Heart left ventricle (tissue), 16 donors: ENCODE results near the gene KLHL7. TPM values are rescaled to one million over a fixed set of nuclear protein-coding genes. Genes with fewer than 3 reads are reported as not detected.

Experiments
- ATAC-seq, 4 donors: fragments of 200-7000 bp; cut with Tn5 transposase; one replicate each; pipeline ENCODE4 v1.9.1; 2020 to 2022; ENCODE audit warnings: moderate library complexity in 4 of 4, mild to moderate bottlenecking in 3 of 4, moderate number of reproducible peaks in 1 of 4
- DNase-seq, 5 donors: peaks; one replicate each; pipeline ENCODE4 v3.0.0-alpha.2; 2020
- H3K27ac ChIP-seq, 12 donors: fragments of 200-600 bp; sonication (generic) in 4 of 12; one replicate each; pipeline versions ENCODE4 v1.5.0 to v1.8.0; 2016 to 2022; ENCODE audit warnings: mild to moderate bottlenecking in 2 of 12
- H3K27me3 ChIP-seq, 9 donors: fragments of 200-600 bp; sonication (generic) in 2 of 9; one replicate each; pipeline versions ENCODE4 v1.5.1 to v1.8.0; 2016 to 2022; ENCODE audit warnings: mild to moderate bottlenecking in 3 of 9
- H3K36me3 ChIP-seq, 9 donors: fragments of 200-600 bp; sonication (generic) in 2 of 9; one replicate each; pipeline versions ENCODE4 v1.5.0 to v1.8.0; 2018 to 2022; ENCODE audit warnings: mild to moderate bottlenecking in 2 of 9
- H3K4me1 ChIP-seq, 12 donors: fragments of 200-600 bp; sonication (generic) in 4 of 12; one replicate each; pipeline versions ENCODE4 v1.5.0 to v1.8.0; 2016 to 2022; ENCODE audit warnings: mild to moderate bottlenecking in 3 of 12
- H3K4me3 ChIP-seq, 12 donors: fragments of 200-600 bp; sonication (generic) in 4 of 12; one replicate each; pipeline versions ENCODE4 v1.5.0 to v1.8.0; 2017 to 2022; ENCODE audit warnings: mild to moderate bottlenecking in 9 of 12, moderate library complexity in 4 of 12
- H3K9me3 ChIP-seq, 12 donors: fragments of 200-600 bp; sonication (generic) in 4 of 12; one replicate each; pipeline versions ENCODE4 v1.5.0 to v1.8.0; 2016 to 2022; ENCODE audit warnings: mild to moderate bottlenecking in 1 of 12
- POLR2A ChIP-seq, 2 donors: fragments of 450-650 bp; IDR thresholded peaks; one replicate each; pipeline ENCODE4 v1.6.1; 2017; ENCODE audit warnings: antibody characterized with exemption in 2 of 2, mild to moderate bottlenecking in 2 of 2, moderate library complexity in 2 of 2
- WGBS, 4 donors: extraction: QIAGEN DNeasy Blood & Tissue Kit in 2 of 4; methylation state at CpG; one replicate each; pipeline versions ENCODE4 v1.1.5 to v1.1.7; 2013 to 2018; 5-methylcytosine and 5-hydroxymethylcytosine counted together
- intact Hi-C, 10 donors: fragments of 100-400 bp; cut with DNase I; formaldehyde crosslinking; loops; one replicate each; pipeline versions ENCODE4 v1.11.1 to v1.14.2; 2022
- polyA plus RNA-seq, 2 donors: library from polyadenylated mRNA; stranded (reverse); fragments of 200-250 nt; gene quantifications; one replicate each; pipeline ENCODE4 v1.2.3, GENCODE V29; 2013
- total RNA-seq, 9 donors: library from RNA; depleted of rRNA in 2 of 9; stranded (reverse); fragments of >200 nt in 2 of 9; fragmentation: NEBNext Ultra II Directional in 3 of 9; extraction: Animal tissue kit (Norgen Biotek cat#: 25700) in 3 of 9; gene quantifications; one replicate each; pipeline versions ENCODE4 v1.1.0 to v1.2.4, GENCODE V29; 2016 to 2023
- TF ChIP-seq, protein P1 (sequence below), 12 donors: fragments of 200-600 bp; sonication (generic) in 4 of 12; IDR thresholded peaks; one replicate each; pipeline versions ENCODE4 v1.5.0 to v1.8.0; 2018 to 2022; ENCODE audit warnings: antibody characterized with exemption in 12 of 12, mild to moderate bottlenecking in 5 of 12
- donor health status: ischemic (EF 13 %, LVEDD 7.1; RV severe dilation, severe dysfunction).
- donor health status: healthy with polysubstance abuse.
- donor health status: DM: no; HTN: yes; CAD: no.
- donor health status: DM: no; HTN: no; CAD: no.
- donor health status: ischemic (EF 25% LVEDD 6.9; RV normal size, moderate dysfunction).
- donor health status: ischemic (EF 25% LVEDD 5.7; RV mildly dilated, moderate dysfunction).
- donor health status: healthy.
- donor health status: DM: yes; HTN: yes; CAD: no.
- donor health status: ischemic (EF 35%, LVEDD 5.7; RV mildly dilated, moderate dysfunction).
- donor health status: nonischemic (EF 11% LVEDD 7.7; RV severe dilation, severe dysfunction).
- donor health status: DM: yes; HTN: yes; CAD: no.
- donor health status: PGD.
- donor health status: ischemic (EF 29% LVEDD 5.4; RV normal size, mild dysfunction).
- donor health status: nonischemic (EF 23%, LVEDD 6.1; RV moderate dilation, normal function).

The KLHL7 gene
- total and polyA plus RNA-seq, 11 donors = 48.0 to 159 (median 108) TPM

DNA sequence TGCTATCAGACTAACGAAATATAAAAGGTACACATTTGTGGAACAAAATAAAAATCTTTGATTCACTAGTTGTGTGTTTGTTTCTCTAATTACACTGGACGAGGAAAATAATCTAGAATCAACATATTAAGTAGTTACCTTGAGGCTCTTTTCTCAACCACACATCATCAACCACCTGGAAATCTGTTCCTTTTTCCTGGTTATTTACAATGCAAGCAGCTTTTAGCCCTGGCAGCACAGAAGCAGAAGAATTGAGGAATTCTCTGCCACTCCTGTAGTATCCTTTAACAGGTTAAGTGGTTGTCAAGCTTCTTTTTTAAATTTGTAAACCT is 100.0 kb downstream of the KLHL7 start:
- no peak for DNase-seq
- Histone ChIP-seq H3K4me1 (peaks cover 0 to 16% (median under 1%) of the 10 kb centered on the region in 12 donors), H3K36me3 (peaks cover 0 to 19% (median 15%) of the 10 kb centered on the region in 9 donors), H3K27ac (peak overlapping the region in 3 of 12 donors; percentile 13 to 54 (median 47)), H3K9me3 (no peaks in the 10 kb centered on the region), H3K4me3 (peak overlapping the region in 9 of 12 donors; percentile 34 to 53 (median 41)), H3K27me3 (no peaks in the 10 kb centered on the region)
- TF ChIP-seq, protein P1, sequence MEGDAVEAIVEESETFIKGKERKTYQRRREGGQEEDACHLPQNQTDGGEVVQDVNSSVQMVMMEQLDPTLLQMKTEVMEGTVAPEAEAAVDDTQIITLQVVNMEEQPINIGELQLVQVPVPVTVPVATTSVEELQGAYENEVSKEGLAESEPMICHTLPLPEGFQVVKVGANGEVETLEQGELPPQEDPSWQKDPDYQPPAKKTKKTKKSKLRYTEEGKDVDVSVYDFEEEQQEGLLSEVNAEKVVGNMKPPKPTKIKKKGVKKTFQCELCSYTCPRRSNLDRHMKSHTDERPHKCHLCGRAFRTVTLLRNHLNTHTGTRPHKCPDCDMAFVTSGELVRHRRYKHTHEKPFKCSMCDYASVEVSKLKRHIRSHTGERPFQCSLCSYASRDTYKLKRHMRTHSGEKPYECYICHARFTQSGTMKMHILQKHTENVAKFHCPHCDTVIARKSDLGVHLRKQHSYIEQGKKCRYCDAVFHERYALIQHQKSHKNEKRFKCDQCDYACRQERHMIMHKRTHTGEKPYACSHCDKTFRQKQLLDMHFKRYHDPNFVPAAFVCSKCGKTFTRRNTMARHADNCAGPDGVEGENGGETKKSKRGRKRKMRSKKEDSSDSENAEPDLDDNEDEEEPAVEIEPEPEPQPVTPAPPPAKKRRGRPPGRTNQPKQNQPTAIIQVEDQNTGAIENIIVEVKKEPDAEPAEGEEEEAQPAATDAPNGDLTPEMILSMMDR (IDR thresholded peaks at IDR 0.05) = no peak
- ATAC-seq = no peak
- WGBS, 4 donors = 80 to 97% (median 94%) methylated on average over 2 of the region's 2 CpGs
- intact Hi-C loops = loop anchor here in 2 of 10 donors (5.0 kb wide), 2 partner anchors 37 to 42 kb away; partner anchors contain the start of gene GPNMB (in 1 of the 2)

DNA sequence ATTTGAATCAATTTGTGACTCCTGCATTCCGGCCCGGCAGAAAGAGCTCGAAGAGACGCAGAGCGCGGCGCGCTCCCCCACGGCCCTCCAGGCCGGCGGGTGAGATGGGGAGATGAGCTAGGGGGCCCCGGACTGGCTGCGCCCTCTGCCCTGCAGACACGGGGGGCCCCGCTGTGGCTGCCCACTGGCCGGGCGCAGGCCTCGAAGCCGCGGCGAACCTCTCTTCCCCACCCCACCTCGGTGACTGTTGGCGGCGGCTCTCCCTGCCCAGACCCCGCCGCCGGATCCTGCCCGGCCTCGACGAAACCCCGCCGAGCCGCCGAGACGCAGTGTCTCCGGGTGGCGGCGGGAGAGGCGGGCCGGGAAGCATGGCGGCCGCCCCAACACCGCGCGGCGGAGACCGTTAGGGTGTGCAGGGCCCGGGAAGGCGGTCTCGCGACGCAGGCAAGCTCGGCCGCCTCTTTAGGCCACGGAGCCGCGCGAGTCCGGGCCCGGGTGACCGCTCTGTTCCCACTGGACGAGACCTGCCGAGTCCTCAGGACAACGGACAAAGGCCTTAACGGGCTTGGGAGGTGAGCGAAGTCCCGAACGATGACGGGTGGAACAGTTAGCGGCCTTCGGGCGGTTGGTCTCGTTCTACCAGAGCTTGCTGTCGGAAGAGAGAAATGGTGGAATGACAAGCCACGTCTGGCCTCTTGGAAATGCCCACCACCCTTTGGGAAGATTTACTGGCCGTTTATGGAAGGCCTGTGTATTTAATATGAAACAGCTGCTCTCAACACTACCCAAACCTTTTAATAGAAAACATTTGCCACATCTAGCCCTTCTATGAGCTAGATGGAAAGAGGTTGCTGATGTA is 100.6 kb downstream of the KLHL7 start:
- H3K36me3 ChIP-seq = peaks cover 0 to 14% (median 9%) of the 10 kb centered on the region in 9 donors
- peak in 3 of 4 donors; percentile 47 to 82 (median 78) for ATAC-seq
- 19 to 50% (median 33%) methylated on average over 31 to 76 of the region's 76 CpGs for WGBS, 4 donors
- H3K9me3 ChIP-seq = no peaks in the 10 kb centered on the region
- H3K4me3 ChIP-seq = peak overlapping the region in 9 of 12 donors; percentile 34 to 53 (median 41)
- no peaks in the 10 kb centered on the region for H3K27me3 ChIP-seq
- DNase-seq = peak in 2 of 5 donors; percentile 42 to 68
- intact Hi-C loops = loop anchor here in 2 of 10 donors (5.0 kb wide), 2 partner anchors 36 to 41 kb away; partner anchors contain the start of gene GPNMB (in 1 of the 2)
- peak overlapping the region in 6 of 12 donors; percentile 11 to 79 (median 34) for H3K27ac ChIP-seq
- TF ChIP-seq, protein P1 (IDR thresholded peaks at IDR 0.05) = no peak
- TF ChIP-seq POLR2A (IDR thresholded peaks at IDR 0.05) = no peak
- H3K4me1 ChIP-seq = peaks cover 0 to 21% (median 0%) of the 10 kb centered on the region in 12 donors

DNA sequence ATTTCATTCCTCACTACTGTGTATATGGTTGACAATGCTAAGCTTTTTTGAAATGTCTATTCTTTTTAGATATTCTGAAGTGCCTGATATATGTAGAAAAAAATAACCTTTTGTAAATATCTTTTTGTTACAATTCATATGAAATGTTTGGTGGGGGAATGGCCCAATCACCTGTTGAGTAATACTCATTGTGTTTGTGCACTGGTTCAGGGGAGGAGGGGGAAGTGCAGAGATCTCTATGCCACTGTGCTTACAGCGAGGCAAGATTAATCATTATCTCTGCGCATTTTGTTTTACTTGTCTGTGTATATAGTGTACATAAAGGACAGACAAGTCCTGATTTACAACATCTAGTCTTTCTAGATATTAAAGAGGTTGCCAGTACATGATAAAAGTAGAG is 101.4 kb downstream of the KLHL7 start:
- DNase-seq = no peak
- no peaks in the 10 kb centered on the region for H3K27me3 ChIP-seq
- intact Hi-C loops = loop anchor here in 2 of 10 donors (5.0 kb wide), 2 partner anchors 35 to 40 kb away; partner anchors contain the start of gene GPNMB (in 1 of the 2)
- no peak for ATAC-seq
- WGBS, 4 donors = 72 to 95% (median 91%) methylated on average over 2 of the region's 2 CpGs
- H3K36me3 ChIP-seq = peaks cover 0 to 5% (median 0%) of the 10 kb centered on the region in 9 donors
- H3K9me3 ChIP-seq = no peaks in the 10 kb centered on the region
- peak overlapping the region in 1 of 12 donors; percentile 79 for H3K27ac ChIP-seq
- TF ChIP-seq, protein P1 (IDR thresholded peaks at IDR 0.05) = no peak
- TF ChIP-seq POLR2A (IDR thresholded peaks at IDR 0.05) = no peak
- peaks cover 0 to 21% (median 0%) of the 10 kb centered on the region in 12 donors for H3K4me1 ChIP-seq
- peak overlapping the region in 1 of 12 donors; percentile 53 for H3K4me3 ChIP-seq

DNA sequence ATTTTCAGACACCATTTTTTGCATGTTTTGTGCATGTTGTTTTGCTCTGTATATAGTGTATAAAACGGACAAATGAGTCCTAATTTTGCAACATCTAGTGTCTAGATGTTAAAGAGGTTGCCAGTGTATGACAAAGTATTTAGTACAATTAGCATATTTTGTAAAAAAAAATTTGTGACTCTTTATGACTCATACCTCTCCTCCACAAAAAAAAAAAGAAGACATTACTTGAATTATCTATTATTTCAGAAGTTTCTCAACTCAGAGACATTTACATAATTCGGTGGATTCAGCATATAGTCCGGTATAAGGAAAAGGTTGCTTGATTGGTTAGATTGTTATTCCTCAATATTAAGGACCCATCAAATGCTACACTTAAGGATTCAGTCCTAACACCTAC is 102.3 kb downstream of the KLHL7 start:
- peaks cover 0 to 2% (median 0%) of the 10 kb centered on the region in 9 donors for H3K36me3 ChIP-seq
- WGBS, 4 donors = 87 to 93% (median 88%) methylated on average over 3 of the region's 3 CpGs
- peaks cover 0 to 21% (median 0%) of the 10 kb centered on the region in 12 donors for H3K4me1 ChIP-seq
- DNase-seq (no peak), ATAC-seq (no peak)
- H3K27ac ChIP-seq = no peak overlapping the region
- H3K9me3 ChIP-seq = no peaks in the 10 kb centered on the region
- TF ChIP-seq, protein P1 (IDR thresholded peaks at IDR 0.05) = no peak
- TF ChIP-seq POLR2A (IDR thresholded peaks at IDR 0.05) = no peak
- intact Hi-C loops = loop anchor here in 2 of 10 donors (5.0 kb wide), 2 partner anchors 34 to 39 kb away; partner anchors contain the start of gene GPNMB (in 1 of the 2)
- no peaks in the 10 kb centered on the region for H3K27me3 ChIP-seq
- H3K4me3 ChIP-seq = no peak overlapping the region
